ENCODE results near the gene TMEM150B. TPM values are rescaled to one million over a fixed set of nuclear protein-coding genes. Genes with fewer than 3 reads are reported as not detected.

Gene TMEM150B
- total and polyA plus RNA-seq, 8 donors, result 0.49 to 29.5 (median 0.90) TPM

DNA sequence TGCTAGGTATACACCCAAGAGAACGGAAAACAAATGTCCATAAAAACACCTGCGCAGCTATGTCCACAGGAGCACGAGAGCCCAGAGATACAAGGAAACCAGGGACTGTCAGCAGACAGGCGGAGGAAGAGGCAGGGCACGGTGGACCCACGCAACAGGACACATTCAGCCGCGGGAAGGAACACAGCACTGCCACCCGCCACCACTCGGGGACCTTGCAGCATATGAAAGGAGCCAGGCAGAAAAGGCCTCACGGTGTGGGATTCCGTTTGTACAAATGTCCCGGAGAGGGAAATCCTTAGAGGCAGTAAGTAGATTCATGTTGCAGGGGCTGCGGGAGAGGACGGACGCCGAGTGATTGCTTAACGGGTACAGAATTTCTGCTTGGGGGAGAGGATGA is 53.0 kb downstream of the TMEM150B start:
- peak in 1 of 4 donors; percentile 41 for DNase-seq
- TF ChIP-seq, protein P1, sequence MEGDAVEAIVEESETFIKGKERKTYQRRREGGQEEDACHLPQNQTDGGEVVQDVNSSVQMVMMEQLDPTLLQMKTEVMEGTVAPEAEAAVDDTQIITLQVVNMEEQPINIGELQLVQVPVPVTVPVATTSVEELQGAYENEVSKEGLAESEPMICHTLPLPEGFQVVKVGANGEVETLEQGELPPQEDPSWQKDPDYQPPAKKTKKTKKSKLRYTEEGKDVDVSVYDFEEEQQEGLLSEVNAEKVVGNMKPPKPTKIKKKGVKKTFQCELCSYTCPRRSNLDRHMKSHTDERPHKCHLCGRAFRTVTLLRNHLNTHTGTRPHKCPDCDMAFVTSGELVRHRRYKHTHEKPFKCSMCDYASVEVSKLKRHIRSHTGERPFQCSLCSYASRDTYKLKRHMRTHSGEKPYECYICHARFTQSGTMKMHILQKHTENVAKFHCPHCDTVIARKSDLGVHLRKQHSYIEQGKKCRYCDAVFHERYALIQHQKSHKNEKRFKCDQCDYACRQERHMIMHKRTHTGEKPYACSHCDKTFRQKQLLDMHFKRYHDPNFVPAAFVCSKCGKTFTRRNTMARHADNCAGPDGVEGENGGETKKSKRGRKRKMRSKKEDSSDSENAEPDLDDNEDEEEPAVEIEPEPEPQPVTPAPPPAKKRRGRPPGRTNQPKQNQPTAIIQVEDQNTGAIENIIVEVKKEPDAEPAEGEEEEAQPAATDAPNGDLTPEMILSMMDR (IDR thresholded peaks at IDR 0.05), result no peak
- intact Hi-C loops (cut with DNase I), result no loop called here
- H3K4me1 ChIP-seq, result no peaks in the 10 kb centered on the region
- H3K36me3 ChIP-seq, result peaks cover 0 to 47% of the 10 kb centered on the region in 2 donors
- no peak overlapping the region for H3K27ac ChIP-seq
- H3K4me3 ChIP-seq, result no peak overlapping the region
- no peaks in the 10 kb centered on the region for H3K27me3 ChIP-seq
- H3K9me3 ChIP-seq, result no peaks in the 10 kb centered on the region
- no peak for ATAC-seq

DNA sequence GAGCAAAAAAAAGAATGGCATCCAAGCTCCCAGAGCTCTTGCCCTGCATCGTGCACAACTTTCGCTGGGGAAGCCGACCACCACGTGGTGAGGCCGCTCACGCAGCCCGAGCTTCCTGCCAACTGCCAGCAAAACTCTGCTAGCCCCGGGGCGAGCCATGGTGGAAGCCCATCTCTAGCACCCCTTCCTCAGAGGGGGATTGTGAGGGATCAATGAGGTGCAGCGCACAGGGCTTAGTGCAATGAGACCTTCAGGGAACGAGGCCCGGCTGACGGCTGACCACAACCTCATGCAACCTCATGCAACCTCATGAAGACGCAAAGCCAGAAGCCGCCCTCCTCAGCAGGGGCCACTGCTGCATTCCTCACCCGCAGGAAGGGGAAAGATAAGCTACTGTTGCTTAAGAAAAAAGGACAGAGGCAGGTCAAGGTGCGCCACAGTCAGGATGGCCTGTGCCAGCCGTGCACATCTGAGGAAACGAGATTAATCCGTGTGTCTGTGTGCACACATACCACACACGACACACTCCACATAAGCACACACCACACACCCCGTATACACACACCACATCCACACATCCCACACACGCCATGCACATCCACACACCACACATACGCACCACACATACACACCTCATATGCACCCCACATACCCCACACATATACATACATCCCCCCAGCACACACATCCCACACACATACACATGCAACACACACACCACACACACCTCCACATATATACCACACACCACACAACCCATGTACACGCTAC is 54.8 kb downstream of the TMEM150B start:
- Histone ChIP-seq H3K27me3 (no peaks in the 10 kb centered on the region), H3K27ac (no peak overlapping the region), H3K4me3 (no peak overlapping the region), H3K9me3 (no peaks in the 10 kb centered on the region), H3K4me1 (no peaks in the 10 kb centered on the region), H3K36me3 (peaks cover 0 to 33% of the 10 kb centered on the region in 2 donors)
- ATAC-seq (no peak), DNase-seq (peak in 1 of 4 donors; percentile 50)
- intact Hi-C loops (cut with DNase I), result no loop called here
- TF ChIP-seq, protein P1 (IDR thresholded peaks at IDR 0.05), result no peak

GRCh38 chr19:55269299-55269698 is 55.8 kb downstream of the TMEM150B start:
- Histone ChIP-seq H3K36me3 (peaks cover 0 to 24% of the 10 kb centered on the region in 2 donors), H3K27ac (no peak overlapping the region), H3K27me3 (no peaks in the 10 kb centered on the region), H3K4me3 (no peak overlapping the region), H3K4me1 (no peaks in the 10 kb centered on the region), H3K9me3 (no peaks in the 10 kb centered on the region)
- no peak for DNase-seq
- TF ChIP-seq, protein P1 (IDR thresholded peaks at IDR 0.05), result no peak
- intact Hi-C loops (cut with DNase I), result no loop called here
- no peak for ATAC-seq

- H3K4me1 ChIP-seq, result no peaks in the 10 kb centered on the region
- no peak overlapping the region for H3K4me3 ChIP-seq
- intact Hi-C loops (cut with DNase I), result no loop called here
- H3K27me3 ChIP-seq, result no peaks in the 10 kb centered on the region
- H3K27ac ChIP-seq, result no peak overlapping the region
- H3K9me3 ChIP-seq, result no peaks in the 10 kb centered on the region
- ATAC-seq, result no peak
- TF ChIP-seq, protein P1 (IDR thresholded peaks at IDR 0.05), result no peak
- DNase-seq, result no peak
- peaks cover 0 to 9% of the 10 kb centered on the region in 2 donors for H3K36me3 ChIP-seq
Observed at GRCh38 chr19:55266840-55267239, 58.3 kb downstream of the TMEM150B start.

DNA sequence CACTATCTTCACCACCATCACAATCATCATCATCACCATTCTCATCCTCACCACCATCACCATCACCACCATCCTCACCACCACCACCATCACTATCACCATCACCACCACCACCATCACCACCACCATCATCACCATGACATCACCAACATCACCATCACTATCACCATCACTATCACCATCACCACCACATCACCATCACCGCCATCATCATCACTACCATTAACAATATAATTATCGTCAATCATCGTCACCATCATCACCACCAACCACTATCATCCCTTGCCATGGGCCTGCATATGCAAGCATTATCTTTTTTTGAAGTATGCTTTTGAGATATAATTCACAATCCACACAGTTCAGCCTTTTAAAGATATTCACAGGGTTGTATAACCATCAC is 58.7 kb downstream of the TMEM150B start:
- Histone ChIP-seq H3K4me1 (no peaks in the 10 kb centered on the region), H3K4me3 (no peak overlapping the region), H3K36me3 (peaks cover 0 to 10% of the 10 kb centered on the region in 2 donors), H3K9me3 (no peaks in the 10 kb centered on the region), H3K27ac (no peak overlapping the region), H3K27me3 (no peaks in the 10 kb centered on the region)
- ATAC-seq (no peak), DNase-seq (no peak)
- TF ChIP-seq, protein P1 (IDR thresholded peaks at IDR 0.05), result no peak
- intact Hi-C loops (cut with DNase I), result no loop called here
